ENCODE data around the gene TMEM41A.

TMEM41A gene

DNA sequence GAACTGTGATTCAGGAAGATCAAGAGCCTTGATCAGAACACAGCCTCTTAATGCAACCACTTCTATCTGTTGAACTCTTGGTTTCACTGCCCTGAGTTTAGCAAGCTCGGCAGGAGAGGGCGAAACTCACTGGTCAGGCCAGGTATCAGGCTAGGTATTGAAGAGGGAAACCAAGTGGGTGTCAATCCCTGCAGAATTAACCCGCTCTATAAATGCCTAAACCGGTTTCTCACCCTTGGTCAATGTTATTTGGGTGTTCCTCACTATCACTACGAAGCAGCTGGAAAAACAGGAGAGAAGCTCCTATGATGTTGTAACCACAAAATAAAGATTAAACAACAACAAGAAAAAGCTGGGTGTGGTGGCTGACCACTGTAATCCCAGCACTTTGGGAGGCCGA lies 29.7 kb upstream of the TMEM41A start:
- no peak overlapping the region for H3K4me3 ChIP-seq (ENCODE audit: low read depth, low read length)
- no peak for TF ChIP-seq CTCF (IDR thresholded peaks at IDR 0.05; ENCODE audit: low read depth, low read length)

DNA sequence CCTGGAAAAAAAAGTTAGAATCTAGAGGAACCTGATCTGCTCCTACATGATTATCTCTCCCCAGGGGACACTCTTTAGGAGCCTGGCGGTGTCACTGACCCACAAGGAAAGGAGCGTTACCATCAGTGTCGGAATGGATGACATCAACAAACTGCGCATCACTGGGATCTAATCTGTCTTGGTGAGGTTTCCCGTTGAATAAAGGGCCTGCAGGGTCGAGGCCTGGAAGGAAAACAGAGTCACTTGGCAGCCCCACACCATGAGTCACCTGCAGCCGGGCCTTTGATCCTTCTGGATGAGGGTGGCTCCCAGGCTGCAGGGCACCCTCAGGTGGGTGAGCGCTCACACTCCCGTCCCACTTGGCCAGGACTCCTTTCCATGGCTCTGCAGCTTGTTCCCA lies 28.5 kb upstream of the TMEM41A start:
- TF ChIP-seq CTCF (IDR thresholded peaks at IDR 0.05; ENCODE audit: low read depth, low read length) = no peak
- H3K4me3 ChIP-seq (ENCODE audit: low read depth, low read length) = no peak overlapping the region

DNA sequence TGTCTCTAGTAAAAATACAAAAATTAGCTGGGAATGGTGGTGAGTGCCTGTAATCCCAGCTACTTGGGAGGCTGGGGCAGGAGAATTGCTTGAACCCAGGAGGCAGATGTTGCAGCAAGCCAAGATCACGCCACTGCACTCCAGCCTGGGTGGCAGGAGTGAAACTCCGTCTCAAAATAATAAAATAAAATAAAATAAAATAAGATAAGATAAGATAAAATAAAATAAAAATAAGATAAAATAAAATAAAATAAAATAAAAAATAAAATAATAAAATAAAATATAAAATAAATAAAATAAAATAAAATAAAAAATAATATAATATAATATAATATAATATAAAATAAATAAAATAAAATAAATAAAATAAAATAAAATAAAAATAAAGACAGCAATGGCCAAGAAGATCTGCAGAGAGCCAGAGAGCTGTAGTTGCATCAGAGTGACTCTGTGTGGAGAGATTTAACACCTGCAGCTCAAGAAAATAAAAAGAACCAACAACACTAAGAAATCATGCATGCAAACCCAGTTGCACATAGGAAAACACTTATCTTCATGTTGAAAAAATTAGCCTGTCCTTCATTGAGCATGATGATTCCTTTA lies 27.6 kb upstream of the TMEM41A start:
- TF ChIP-seq CTCF (IDR thresholded peaks at IDR 0.05; ENCODE audit: low read depth, low read length) = no peak
- H3K4me3 ChIP-seq (ENCODE audit: low read depth, low read length) = no peak overlapping the region

DNA sequence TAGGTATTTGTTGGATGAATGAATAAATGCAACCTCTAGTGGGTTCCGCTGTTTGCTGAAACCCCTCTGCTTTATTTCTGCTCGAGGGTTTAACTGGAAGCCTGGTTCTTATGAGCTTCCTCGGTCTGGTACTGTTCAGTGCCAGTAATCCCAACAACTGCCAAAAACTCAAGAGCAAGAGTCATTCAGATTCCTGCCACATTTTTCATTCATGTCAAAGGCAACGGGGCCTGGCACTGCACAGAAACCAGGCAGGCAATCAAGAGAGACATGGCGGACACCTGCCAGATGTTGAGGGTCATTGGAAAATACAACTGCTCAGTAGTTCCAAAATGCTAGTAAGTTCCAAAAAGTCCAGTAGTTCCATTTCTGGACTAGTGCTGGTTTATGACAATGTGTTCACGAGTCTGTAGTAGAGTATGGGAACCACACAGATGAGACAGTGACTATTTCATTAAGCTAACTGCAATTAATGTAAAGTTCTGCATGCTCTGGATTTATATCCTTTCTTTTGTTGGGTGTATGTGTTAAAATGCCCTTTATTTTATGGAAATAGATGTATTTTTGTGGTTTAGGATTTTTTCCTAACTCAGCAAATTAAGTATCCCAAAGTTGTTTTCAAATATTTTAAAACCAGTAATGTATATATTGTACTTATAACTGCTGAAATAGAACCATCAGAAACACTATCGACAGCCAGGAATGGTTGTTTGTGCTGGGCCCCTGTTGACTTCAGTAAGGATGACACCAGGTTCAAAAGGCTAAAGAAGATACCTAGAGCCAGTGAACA lies 22.7 kb upstream of the TMEM41A start:
- TF ChIP-seq CTCF (IDR thresholded peaks at IDR 0.05; ENCODE audit: low read depth, low read length) = no peak
- H3K4me3 ChIP-seq (ENCODE audit: low read depth, low read length) = no peak overlapping the region

- H3K4me3 ChIP-seq (ENCODE audit: low read depth, low read length) = no peak overlapping the region
- no peak for TF ChIP-seq CTCF (IDR thresholded peaks at IDR 0.05; ENCODE audit: low read depth, low read length)
Observed at GRCh38 chr3:185519021-185519420, 20.2 kb upstream of the TMEM41A start.

DNA sequence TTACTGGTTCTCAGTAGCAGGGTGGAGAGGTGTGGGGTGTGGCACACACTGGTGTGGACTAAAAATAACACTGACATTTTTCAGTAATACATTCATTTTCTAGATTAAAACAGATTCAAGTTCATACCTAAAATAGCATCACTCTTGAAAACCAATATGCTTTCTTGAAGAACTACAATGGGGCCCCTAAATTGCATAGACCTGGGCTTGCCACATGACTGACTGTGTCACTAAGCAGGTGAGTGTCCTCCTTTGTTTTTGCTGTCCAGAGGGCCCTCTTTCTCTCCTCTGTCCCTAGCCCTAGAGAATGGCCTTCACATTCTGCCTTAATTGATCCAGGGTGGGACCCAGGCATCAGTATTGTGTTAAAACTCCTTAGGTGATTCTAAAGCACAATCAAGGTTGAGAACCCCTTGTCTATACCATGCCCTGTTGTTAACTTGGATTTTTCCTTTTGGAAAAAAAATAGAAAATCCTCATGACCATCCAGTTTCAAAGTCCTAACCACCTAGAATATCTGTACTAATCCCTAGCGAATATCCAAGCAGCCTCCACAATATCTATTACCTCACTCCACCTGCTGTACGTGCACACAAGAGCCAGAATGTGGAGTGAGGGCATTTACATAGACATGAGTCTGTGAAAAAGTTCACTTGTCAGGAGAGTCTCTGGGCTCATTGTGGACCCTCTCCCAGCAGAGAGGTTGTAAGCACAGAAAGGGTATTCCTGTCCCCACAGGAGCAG lies 18.7 kb upstream of the TMEM41A start:
- no peak overlapping the region for H3K4me3 ChIP-seq (ENCODE audit: low read depth, low read length)
- no peak for TF ChIP-seq CTCF (IDR thresholded peaks at IDR 0.05; ENCODE audit: low read depth, low read length)

DNA sequence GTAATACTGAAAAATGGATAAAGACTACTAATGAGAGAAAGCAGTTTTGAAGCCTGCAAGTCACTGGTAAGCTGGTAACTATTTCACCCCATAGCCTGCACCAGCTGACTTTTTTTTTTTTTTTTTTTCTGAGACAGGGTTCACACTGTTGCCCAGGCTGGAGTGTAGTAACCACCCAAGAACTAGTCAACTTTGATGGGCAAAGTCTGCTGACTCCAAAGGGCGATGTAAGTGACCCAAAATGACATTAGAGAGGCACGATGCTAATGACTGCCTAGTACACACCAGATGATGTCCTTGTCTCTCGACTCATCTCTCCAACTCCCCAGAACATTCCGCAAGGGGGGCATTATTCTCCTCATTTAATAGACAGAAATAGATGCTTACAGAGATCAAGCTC lies 12.9 kb upstream of the TMEM41A start:
- no peak overlapping the region for H3K4me3 ChIP-seq (ENCODE audit: low read depth, low read length)
- TF ChIP-seq CTCF (IDR thresholded peaks at IDR 0.05; ENCODE audit: low read depth, low read length) = no peak

Measured in WI38 (cell line).